Keratinocyte (primary cell): ENCODE results near the gene SDCCAG8. TPM values are rescaled to one million over a fixed set of nuclear protein-coding genes. Genes with fewer than 3 reads are reported as not detected.

Experiments
- DNase-seq: peaks from one replicate; pipeline ENCODE4 v3.0.0-alpha.2; 2011; ENCODE audit warnings: low read depth, missing footprints, low spot score
- FAIRE-seq: peaks from 2 replicates; lab custom pipeline; 2011; peaks lifted over from hg19 to GRCh38; lab: Jason Lieb, UNC
- H2AFZ ChIP-seq: 2 replicates; pipeline ENCODE4 v1.6.0; 2012; ENCODE audit warnings: low read length, control low read depth, inconsistent platforms; ENCODE audit not compliant: control insufficient read depth
- H3K27ac ChIP-seq: 2 replicates; pipeline ENCODE4 v1.5.1; 2011; ENCODE audit warnings: low read length; ENCODE audit not compliant: control insufficient read depth, insufficient read depth
- H3K27me3 ChIP-seq: 3 replicates; pipeline ENCODE4 v1.6.0; 2011; ENCODE audit warnings: low read length; ENCODE audit not compliant: control insufficient read depth, insufficient read depth; ENCODE audit errors: extremely low read depth
- H3K36me3 ChIP-seq, 2 experiments: 2 replicates in 1 of 2; 3 replicates in 1 of 2; pipeline ENCODE4 v1.5.1; 2011; ENCODE audit warnings: low read length in 2 of 2, mild to moderate bottlenecking in 1 of 2; ENCODE audit not compliant: control insufficient read depth in 2 of 2, insufficient read depth in 2 of 2; ENCODE audit errors: extremely low read depth in 1 of 2
- H3K4me1 ChIP-seq: 3 replicates; pipeline ENCODE4 v1.5.1; 2011; ENCODE audit warnings: low read length; ENCODE audit not compliant: control insufficient read depth, insufficient read depth; ENCODE audit errors: extremely low read depth
- H3K4me2 ChIP-seq: 3 replicates; pipeline ENCODE4 v1.6.0; 2011; ENCODE audit warnings: low read depth, low read length; ENCODE audit not compliant: control insufficient read depth, insufficient read depth; ENCODE audit errors: extremely low read depth
- H3K4me3 ChIP-seq, 3 experiments: fragments of 200-600 bp in 1 of 3; sonication (generic) in 1 of 3; 2 replicates in 2 of 3; 3 replicates in 1 of 3; pipeline ENCODE4 v1.5.1; 2011 to 2016; ENCODE audit warnings: low read length in 3 of 3, mild to moderate bottlenecking in 3 of 3, control low read depth in 2 of 3, inconsistent platforms in 1 of 3, low read depth in 1 of 3, mixed read lengths in 1 of 3, mixed run types in 1 of 3, moderate library complexity in 1 of 3; ENCODE audit not compliant: control insufficient read depth in 2 of 3, insufficient read depth in 2 of 3; ENCODE audit errors: extremely low read depth in 1 of 3
- H3K79me2 ChIP-seq: 2 replicates; pipeline ENCODE4 v1.6.0; 2012; ENCODE audit warnings: low read length; ENCODE audit not compliant: control insufficient read depth, insufficient read depth
- H3K9ac ChIP-seq: 3 replicates; pipeline ENCODE4 v1.6.0; 2011; ENCODE audit warnings: low read length; ENCODE audit not compliant: control insufficient read depth, insufficient read depth; ENCODE audit errors: extremely low read depth
- H3K9me1 ChIP-seq: 3 replicates; pipeline ENCODE4 v1.6.0; 2011; ENCODE audit warnings: low read length; ENCODE audit not compliant: control insufficient read depth, insufficient read depth; ENCODE audit errors: extremely low read depth
- H3K9me3 ChIP-seq: 2 replicates; pipeline ENCODE4 v1.5.1; 2012; ENCODE audit warnings: low read depth, low read length; ENCODE audit not compliant: control insufficient read depth
- H4K20me1 ChIP-seq: 3 replicates; pipeline ENCODE4 v1.6.0; 2011; ENCODE audit warnings: low read length; ENCODE audit not compliant: control insufficient read depth, insufficient read depth; ENCODE audit errors: extremely low read depth
- EZH2 ChIP-seq: IDR thresholded peaks from one replicate; pipeline ENCODE4 v1.6.1; 2012; ENCODE audit warnings: inconsistent platforms, mild to moderate bottlenecking, low read length, moderate library complexity
- dilution Hi-C: fragments of 300-500 bp; cut with MboI; formaldehyde crosslinking; loops from one replicate; pipeline ENCODE4 v1.7.0; 2020; ENCODE audit warnings: low sequenced_read_pairs; ENCODE audit not compliant: extremely low pct_ligation_motif_present
- polyA plus RNA-seq, 5 experiments: library from polyadenylated mRNA; depleted of rRNA in 3 of 5; stranded (reverse) in 3 of 5; stranded (forward) in 1 of 5; unstranded in 1 of 5; fragments of >200 nt; gene quantifications; 1 replicate in 1 of 5; 2 replicates in 3 of 5; 3 replicates in 1 of 5; pipeline versions ENCODE4 v1.2.1 to v1.2.3, GENCODE V29; 2011 to 2012; ENCODE audit warnings: missing spikeins in 2 of 5, low read depth in 1 of 5, low replicate concordance in 1 of 5
- TF ChIP-seq, protein P1 (sequence below), 3 experiments: IDR thresholded peaks in 1 of 3; conservative IDR thresholded peaks in 1 of 3; optimal IDR thresholded peaks in 1 of 3; 2 replicates in 2 of 3; 3 replicates in 1 of 3; pipeline versions ENCODE3 to v1.5.1; 2011; ENCODE audit warnings: low read length in 3 of 3, mild to moderate bottlenecking in 3 of 3, moderate library complexity in 2 of 3, control low read depth in 1 of 3, inconsistent platforms in 1 of 3; ENCODE audit not compliant: insufficient read depth in 2 of 3; ENCODE audit errors: extremely low read depth in 1 of 3

The SDCCAG8 gene
- polyA plus RNA-seq, 1 donor (not counting 4 experiments of a cell fraction or from before 2014, with no cell fraction given), result 61.6 TPM

DNA sequence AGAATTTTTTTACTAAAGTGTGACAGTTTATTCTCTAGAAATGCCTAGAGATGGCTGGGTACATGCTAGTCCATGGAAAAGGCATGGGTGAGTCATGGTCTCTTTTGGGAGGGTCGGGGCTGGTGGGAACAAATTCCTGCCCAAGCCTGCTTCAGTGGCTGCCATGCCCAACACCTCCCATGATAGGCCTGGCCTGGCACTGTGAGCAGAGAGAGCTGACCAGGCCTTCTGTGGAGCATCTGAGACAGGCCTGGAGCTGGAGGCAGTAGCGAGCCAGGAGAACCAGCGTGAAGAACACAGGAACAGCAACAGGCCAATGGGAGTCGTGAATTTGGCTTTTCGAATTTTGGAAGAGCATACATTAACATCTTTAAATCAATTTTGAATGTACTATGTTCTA is 209.2 kb downstream of the SDCCAG8 start:
- Histone ChIP-seq H2AFZ (no peak overlapping the region), H3K36me3 (peaks cover 4 to 5% of the 10 kb centered on the region in 2 experiments), H3K79me2 (no peaks in the 10 kb centered on the region), H3K4me3 (no peak overlapping the region), H3K4me2 (no peak overlapping the region), H3K4me1 (no peaks in the 10 kb centered on the region), H3K27me3 (no peaks in the 10 kb centered on the region), H3K9ac (no peak overlapping the region), H3K9me1 (no peaks in the 10 kb centered on the region), H3K9me3 (no peaks in the 10 kb centered on the region), H4K20me1 (no peaks in the 10 kb centered on the region), H3K27ac (no peak overlapping the region)
- TF ChIP-seq, protein P1, sequence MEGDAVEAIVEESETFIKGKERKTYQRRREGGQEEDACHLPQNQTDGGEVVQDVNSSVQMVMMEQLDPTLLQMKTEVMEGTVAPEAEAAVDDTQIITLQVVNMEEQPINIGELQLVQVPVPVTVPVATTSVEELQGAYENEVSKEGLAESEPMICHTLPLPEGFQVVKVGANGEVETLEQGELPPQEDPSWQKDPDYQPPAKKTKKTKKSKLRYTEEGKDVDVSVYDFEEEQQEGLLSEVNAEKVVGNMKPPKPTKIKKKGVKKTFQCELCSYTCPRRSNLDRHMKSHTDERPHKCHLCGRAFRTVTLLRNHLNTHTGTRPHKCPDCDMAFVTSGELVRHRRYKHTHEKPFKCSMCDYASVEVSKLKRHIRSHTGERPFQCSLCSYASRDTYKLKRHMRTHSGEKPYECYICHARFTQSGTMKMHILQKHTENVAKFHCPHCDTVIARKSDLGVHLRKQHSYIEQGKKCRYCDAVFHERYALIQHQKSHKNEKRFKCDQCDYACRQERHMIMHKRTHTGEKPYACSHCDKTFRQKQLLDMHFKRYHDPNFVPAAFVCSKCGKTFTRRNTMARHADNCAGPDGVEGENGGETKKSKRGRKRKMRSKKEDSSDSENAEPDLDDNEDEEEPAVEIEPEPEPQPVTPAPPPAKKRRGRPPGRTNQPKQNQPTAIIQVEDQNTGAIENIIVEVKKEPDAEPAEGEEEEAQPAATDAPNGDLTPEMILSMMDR (optimal IDR thresholded peaks at IDR 0.05 in 1 of 3, IDR thresholded peaks at IDR 0.05 in 1 of 3, conservative IDR thresholded peaks at IDR 0.05 in 1 of 3; ENCODE audit: extremely low read depth in 1 of 3, insufficient read depth in 2 of 3, low read length in 3 of 3), result peak in 1 of 3 experiments; percentile 4
- no peak for TF ChIP-seq EZH2
- DNase-seq, result no peak
- dilution Hi-C loops, result no loop called here
- no peak for FAIRE-seq

DNA sequence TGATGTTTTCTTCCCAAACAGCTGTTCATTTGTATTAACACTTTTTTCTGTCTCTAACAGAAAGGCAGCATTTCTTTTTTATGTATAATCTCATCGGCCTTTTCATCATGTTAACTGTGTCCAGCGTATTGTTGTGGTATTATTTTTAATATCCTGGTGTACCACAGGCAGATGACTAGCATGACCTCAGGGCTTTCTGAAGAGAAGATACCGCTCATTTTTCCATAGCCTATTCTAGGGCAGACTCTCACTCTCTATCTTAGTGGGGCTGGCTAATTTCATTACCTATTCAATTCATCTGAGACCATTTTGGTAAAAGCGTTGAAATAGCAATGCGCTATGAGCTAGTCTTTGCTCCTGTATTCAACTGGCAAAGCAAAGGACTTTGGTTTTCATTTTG is 209.9 kb downstream of the SDCCAG8 start:
- H2AFZ ChIP-seq, result no peak overlapping the region
- no peak overlapping the region for H3K4me2 ChIP-seq
- no peaks in the 10 kb centered on the region for H3K79me2 ChIP-seq
- DNase-seq (no peak), FAIRE-seq (no peak)
- H4K20me1 ChIP-seq, result no peaks in the 10 kb centered on the region
- H3K9ac ChIP-seq, result no peak overlapping the region
- H3K9me1 ChIP-seq, result no peaks in the 10 kb centered on the region
- H3K4me3 ChIP-seq, result no peak overlapping the region
- TF ChIP-seq, protein P1 (optimal IDR thresholded peaks at IDR 0.05 in 1 of 3, IDR thresholded peaks at IDR 0.05 in 1 of 3, conservative IDR thresholded peaks at IDR 0.05 in 1 of 3; ENCODE audit: extremely low read depth in 1 of 3, insufficient read depth in 2 of 3, low read length in 3 of 3), result no peak
- no peak for TF ChIP-seq EZH2
- H3K4me1 ChIP-seq, result no peaks in the 10 kb centered on the region
- no peaks in the 10 kb centered on the region for H3K27me3 ChIP-seq
- dilution Hi-C loops, result no loop called here
- peaks cover 4 to 5% of the 10 kb centered on the region in 2 experiments for H3K36me3 ChIP-seq
- no peaks in the 10 kb centered on the region for H3K9me3 ChIP-seq
- H3K27ac ChIP-seq, result no peak overlapping the region
